HepG2 (cell line): ENCODE measurements around the gene GRIP1. TPM values are rescaled to one million over a fixed set of nuclear protein-coding genes. Genes with fewer than 3 reads are reported as not detected.

ENCODE experiments used
- ATAC-seq: fragments of 200-7000 bp; cut with Tn5 transposase; 3 replicates; pipeline ENCODE4 v1.9.1; 2020; ENCODE audit warnings: mild to moderate bottlenecking, moderate library complexity
- BruUV-seq: library from RNA; stranded (reverse); fragments of 400-500 nt; replicated peaks from 2 replicates; lab custom pipeline; 2021; lab: Mats Ljungman, UMichigan
- CTCF ChIA-PET: fragments of 300-600 bp; formaldehyde crosslinking; extraction: SDS; loops from one replicate; lab custom pipeline; 2021; ENCODE audit warnings: low total read pairs, inconsistent platforms, low intra/inter-chr PET ratio; lab: Yijun Ruan, JAX
- POLR2A ChIA-PET: fragments of 350-600 bp; sonication (Branson Sonifier 250); formaldehyde crosslinking; loops from one replicate; lab custom pipeline; 2020; ENCODE audit warnings: antibody characterized with exemption, inconsistent platforms; lab: Yijun Ruan, JAX
- DNase-seq: peaks from one replicate; pipeline ENCODE4 v3.0.0-alpha.2; 2015; ENCODE audit warnings: low spot score
- FAIRE-seq: peaks from 3 replicates; lab custom pipeline; 2011; peaks lifted over from hg19 to GRCh38; lab: Jason Lieb, UNC
- H2AFZ ChIP-seq: one replicate; pipeline ENCODE4 v1.6.1; 2011; ENCODE audit warnings: low read length, inconsistent platforms
- H3K27ac ChIP-seq: fragments of 300-600 bp; 3 replicates; pipeline ENCODE4 v1.8.0; 2011; ENCODE audit warnings: mixed run types, mild to moderate bottlenecking, mixed read lengths, low read length, inconsistent platforms; ENCODE audit not compliant: insufficient read depth; ENCODE audit errors: extremely low read length
- H3K27me3 ChIP-seq, 2 experiments: fragments of 200-600 bp in 1 of 2; 2 replicates in 1 of 2; 3 replicates in 1 of 2; pipeline versions ENCODE4 v1.6.0 to v1.8.0; 2011; ENCODE audit warnings: low read length in 2 of 2, mild to moderate bottlenecking in 2 of 2, moderate library complexity in 2 of 2, inconsistent platforms in 1 of 2; ENCODE audit not compliant: insufficient read depth in 2 of 2, control insufficient read depth in 1 of 2
- H3K36me3 ChIP-seq, 2 experiments: fragments of 200-600 bp in 1 of 2; replicated peaks in 1 of 2; 2 replicates in 1 of 2; 3 replicates in 1 of 2; pipeline versions ENCODE4 v1.5.1 to v1.8.0; 2011; ENCODE audit warnings: low read length in 2 of 2, inconsistent platforms in 1 of 2; ENCODE audit not compliant: insufficient read depth in 2 of 2, control insufficient read depth in 1 of 2
- H3K4me1 ChIP-seq: 2 replicates; pipeline ENCODE4 v1.5.1; 2012; ENCODE audit warnings: low read length, inconsistent platforms; ENCODE audit not compliant: insufficient read depth
- H3K4me2 ChIP-seq: 2 replicates; pipeline ENCODE4 v1.6.0; 2011; ENCODE audit warnings: low read depth, low read length, inconsistent platforms
- H3K4me3 ChIP-seq, 3 experiments: fragments of 200-600 bp in 1 of 3; sonication (generic), shearing (Covaris generic) in 1 of 3; replicated peaks in 1 of 3; 2 replicates each; pipeline ENCODE4 v1.5.1; 2011 to 2016; ENCODE audit warnings: low read length in 3 of 3, inconsistent platforms in 2 of 3, low read depth in 2 of 3, mild to moderate bottlenecking in 2 of 3, control low read depth in 1 of 3, mixed read lengths in 1 of 3; ENCODE audit not compliant: insufficient read depth in 1 of 3
- H3K79me2 ChIP-seq: one replicate; pipeline ENCODE4 v1.6.1; 2011; ENCODE audit warnings: low read length, inconsistent platforms; ENCODE audit not compliant: insufficient read depth
- H3K9ac ChIP-seq: 2 replicates; pipeline ENCODE4 v1.6.0; 2011; ENCODE audit warnings: mild to moderate bottlenecking, low read depth, low read length, inconsistent platforms; ENCODE audit not compliant: insufficient read depth
- H3K9me3 ChIP-seq: 2 replicates; pipeline ENCODE4 v1.5.1; 2012; ENCODE audit warnings: mild to moderate bottlenecking, low read length
- H4K20me1 ChIP-seq: 2 replicates; pipeline ENCODE4 v1.6.0; 2011; ENCODE audit warnings: inconsistent platforms, mild to moderate bottlenecking, low read length, moderate library complexity; ENCODE audit not compliant: insufficient read depth
- FIP1L1 ChIP-seq: fragments of 200-400 bp; formaldehyde crosslinking; IDR thresholded peaks from 2 replicates; pipeline ENCODE4 v1.6.1; 2018; ENCODE audit warnings: low read depth, mild to moderate bottlenecking, low read length, moderate library complexity, borderline replicate concordance; ENCODE audit not compliant: insufficient read depth
- KDM6A ChIP-seq: IDR thresholded peaks from 2 replicates; pipeline ENCODE4 v1.6.1; 2016; ENCODE audit warnings: low read depth
- WGBS: methylation state at CpG from one replicate; pipeline ENCODE4 v1.1.6; 2017; ENCODE audit warnings: low lambda C conversion rate; 5-methylcytosine and 5-hydroxymethylcytosine counted together
- in situ Hi-C: cut with HindIII; loops from 2 replicates; pipeline ENCODE4 v1.10.0; 2017; ENCODE audit warnings: low pct_unique_long_range_greater_than_20kb; ENCODE audit not compliant: extremely low pct_ligation_motif_present
- intact Hi-C: fragments of 100-400 bp; cut with micrococcal nuclease; formaldehyde crosslinking; loops from one replicate; pipeline ENCODE4 v1.10.0; 2022; ENCODE audit not compliant: unreplicated experiment
- polyA plus RNA-seq, 8 experiments: library from polyadenylated mRNA; depleted of rRNA in 3 of 8; stranded (reverse) in 7 of 8; unstranded in 1 of 8; fragments of >200 nt; fragmentation: Illumina TruSeq in 4 of 8; extraction: Trizol in 4 of 8; gene quantifications; 2 replicates each; pipeline versions ENCODE4 v1.2.1 to v1.2.3, GENCODE V29; 2011 to 2016; ENCODE audit warnings: low read depth in 4 of 8, missing spikeins in 1 of 8, mixed read lengths in 1 of 8; ENCODE audit not compliant: insufficient read depth in 1 of 8
- total RNA-seq, 5 experiments: library from RNA; depleted of rRNA; stranded (reverse); fragments of >200 nt; fragmentation: Illumina TruSeq; extraction: Trizol; gene quantifications; 2 replicates each; pipeline ENCODE4 v1.2.3, GENCODE V29; 2016; ENCODE audit warnings: low read depth in 1 of 5
- TF ChIP-seq, protein P1 (sequence below): sonication (generic); formaldehyde crosslinking; IDR thresholded peaks from 2 replicates; pipeline ENCODE4 v1.8.1; 2023; ENCODE audit warnings: mild to moderate bottlenecking, moderate library complexity, missing genetic modification reagents
- TF ChIP-seq, protein P2 (sequence below): IDR thresholded peaks from 2 replicates; pipeline ENCODE4 v1.6.1; 2018; ENCODE audit warnings: missing genetic modification reagents
- TF ChIP-seq, protein P3 (sequence below): sonication (generic); formaldehyde crosslinking; conservative IDR thresholded peaks from 2 replicates; pipeline ENCODE4 v1.8.0; 2022; ENCODE audit warnings: mild to moderate bottlenecking, moderate library complexity, missing genetic modification reagents

Gene GRIP1
- total and polyA plus RNA-seq, 2 of the 13 experiments (the other 11 are each of a cell fraction or from before 2014, with no cell fraction given) = not detected

DNA sequence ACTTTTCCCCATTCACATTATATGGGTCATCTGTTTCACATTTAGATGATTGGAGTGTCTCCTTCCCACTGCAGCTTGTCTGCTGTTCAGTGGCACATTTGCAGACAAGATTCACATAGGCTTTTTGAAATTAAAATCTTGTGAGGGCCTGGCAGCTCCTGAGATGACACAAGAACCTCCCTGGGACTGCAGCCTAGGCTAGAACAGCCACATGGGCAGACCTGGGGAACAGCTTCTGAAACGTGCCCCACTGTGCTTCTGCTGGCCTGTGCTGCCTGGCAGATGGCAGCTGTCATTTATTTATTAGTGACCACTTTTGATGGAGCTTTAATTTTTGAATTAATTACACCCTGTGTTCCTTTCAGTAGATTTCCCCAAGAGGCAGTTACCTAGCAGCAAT lies 137.4 kb downstream of the GRIP1 start:
- no peaks in the 10 kb centered on the region for H3K36me3 ChIP-seq
- WGBS = 0% methylated on average over 1 of the region's 1 CpG
- H3K4me1 ChIP-seq = no peaks in the 10 kb centered on the region
- FAIRE-seq (no peak), ATAC-seq (no peak), DNase-seq (no peak)
- H3K9me3 ChIP-seq = no peaks in the 10 kb centered on the region
- CTCF ChIA-PET = no interaction called here
- no TSS peak for BruUV-seq
- H4K20me1 ChIP-seq = no peaks in the 10 kb centered on the region
- no peak overlapping the region for H2AFZ ChIP-seq
- intact Hi-C loops (no loop called here), in situ Hi-C loops (no loop called here)
- no peak overlapping the region for H3K27ac ChIP-seq
- POLR2A ChIA-PET = no interaction called here
- H3K4me2 ChIP-seq = no peak overlapping the region
- H3K9ac ChIP-seq = no peak overlapping the region
- no peaks in the 10 kb centered on the region for H3K79me2 ChIP-seq
- TF ChIP-seq FIP1L1 (no peak), KDM6A (no peak)
- TF ChIP-seq, protein P1, sequence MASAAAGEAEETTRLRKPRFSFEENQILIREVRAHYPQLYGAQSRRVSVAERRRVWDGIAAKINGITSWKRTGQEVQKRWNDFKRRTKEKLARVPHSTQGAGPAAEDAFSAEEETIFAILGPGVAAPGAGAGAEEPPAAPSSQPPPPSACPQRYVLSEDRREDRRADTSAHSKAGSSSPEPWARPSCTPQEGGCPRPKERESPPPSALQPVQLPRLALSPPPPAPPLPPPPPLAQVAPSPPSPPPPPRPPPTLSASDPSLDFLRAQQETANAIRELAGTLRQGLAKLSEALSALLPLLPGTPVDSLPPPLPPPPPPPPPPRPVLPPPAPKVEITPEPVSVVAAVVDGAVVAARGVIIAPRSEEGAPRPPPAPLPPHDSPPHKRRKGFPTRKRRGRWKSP = no peak
- TF ChIP-seq, protein P2, sequence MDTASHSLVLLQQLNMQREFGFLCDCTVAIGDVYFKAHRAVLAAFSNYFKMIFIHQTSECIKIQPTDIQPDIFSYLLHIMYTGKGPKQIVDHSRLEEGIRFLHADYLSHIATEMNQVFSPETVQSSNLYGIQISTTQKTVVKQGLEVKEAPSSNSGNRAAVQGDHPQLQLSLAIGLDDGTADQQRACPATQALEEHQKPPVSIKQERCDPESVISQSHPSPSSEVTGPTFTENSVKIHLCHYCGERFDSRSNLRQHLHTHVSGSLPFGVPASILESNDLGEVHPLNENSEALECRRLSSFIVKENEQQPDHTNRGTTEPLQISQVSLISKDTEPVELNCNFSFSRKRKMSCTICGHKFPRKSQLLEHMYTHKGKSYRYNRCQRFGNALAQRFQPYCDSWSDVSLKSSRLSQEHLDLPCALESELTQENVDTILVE (CRISPR knock-in tag) = no peak
- TF ChIP-seq, protein P3, sequence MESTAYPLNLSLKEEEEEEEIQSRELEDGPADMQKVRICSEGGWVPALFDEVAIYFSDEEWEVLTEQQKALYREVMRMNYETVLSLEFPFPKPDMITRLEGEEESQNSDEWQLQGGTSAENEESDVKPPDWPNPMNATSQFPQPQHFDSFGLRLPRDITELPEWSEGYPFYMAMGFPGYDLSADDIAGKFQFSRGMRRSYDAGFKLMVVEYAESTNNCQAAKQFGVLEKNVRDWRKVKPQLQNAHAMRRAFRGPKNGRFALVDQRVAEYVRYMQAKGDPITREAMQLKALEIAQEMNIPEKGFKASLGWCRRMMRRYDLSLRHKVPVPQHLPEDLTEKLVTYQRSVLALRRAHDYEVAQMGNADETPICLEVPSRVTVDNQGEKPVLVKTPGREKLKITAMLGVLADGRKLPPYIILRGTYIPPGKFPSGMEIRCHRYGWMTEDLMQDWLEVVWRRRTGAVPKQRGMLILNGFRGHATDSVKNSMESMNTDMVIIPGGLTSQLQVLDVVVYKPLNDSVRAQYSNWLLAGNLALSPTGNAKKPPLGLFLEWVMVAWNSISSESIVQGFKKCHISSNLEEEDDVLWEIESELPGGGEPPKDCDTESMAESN (CRISPR knock-in tag) = no peak
- no peak overlapping the region for H3K4me3 ChIP-seq
- H3K27me3 ChIP-seq = no peaks in the 10 kb centered on the region
